IPS-18a (cell line): ENCODE measurements around the gene HADHB.
"Not testable (repeated sequence)": the region's sequence is repeated elsewhere in the genome, so short reads cannot be mapped to it uniquely, and the experiment has no call there.

Source experiments
- H3K27ac ChIP-seq: one replicate; pipeline ENCODE4 v1.5.1; 2013; ENCODE audit warnings: low read length
- H3K27me3 ChIP-seq: one replicate; pipeline ENCODE4 v1.6.1; 2013; ENCODE audit warnings: mild to moderate bottlenecking, low read length; ENCODE audit not compliant: control insufficient read depth, insufficient read depth
- H3K36me3 ChIP-seq: one replicate; pipeline ENCODE4 v1.6.1; 2013; ENCODE audit warnings: low read depth, low read length; ENCODE audit not compliant: control insufficient read depth
- H3K4me1 ChIP-seq: one replicate; pipeline ENCODE4 v1.6.1; 2013; ENCODE audit warnings: low read depth, low read length; ENCODE audit not compliant: control insufficient read depth
- H3K4me3 ChIP-seq: one replicate; pipeline ENCODE4 v1.5.1; 2013; ENCODE audit warnings: low read length
- H3K9ac ChIP-seq: one replicate; pipeline ENCODE4 v1.6.1; 2013; ENCODE audit warnings: mild to moderate bottlenecking, low read length, moderate library complexity
- H3K9me3 ChIP-seq: one replicate; pipeline ENCODE4 v1.6.1; 2013; ENCODE audit warnings: low read depth, low read length; ENCODE audit not compliant: control insufficient read depth

HADHB gene

DNA sequence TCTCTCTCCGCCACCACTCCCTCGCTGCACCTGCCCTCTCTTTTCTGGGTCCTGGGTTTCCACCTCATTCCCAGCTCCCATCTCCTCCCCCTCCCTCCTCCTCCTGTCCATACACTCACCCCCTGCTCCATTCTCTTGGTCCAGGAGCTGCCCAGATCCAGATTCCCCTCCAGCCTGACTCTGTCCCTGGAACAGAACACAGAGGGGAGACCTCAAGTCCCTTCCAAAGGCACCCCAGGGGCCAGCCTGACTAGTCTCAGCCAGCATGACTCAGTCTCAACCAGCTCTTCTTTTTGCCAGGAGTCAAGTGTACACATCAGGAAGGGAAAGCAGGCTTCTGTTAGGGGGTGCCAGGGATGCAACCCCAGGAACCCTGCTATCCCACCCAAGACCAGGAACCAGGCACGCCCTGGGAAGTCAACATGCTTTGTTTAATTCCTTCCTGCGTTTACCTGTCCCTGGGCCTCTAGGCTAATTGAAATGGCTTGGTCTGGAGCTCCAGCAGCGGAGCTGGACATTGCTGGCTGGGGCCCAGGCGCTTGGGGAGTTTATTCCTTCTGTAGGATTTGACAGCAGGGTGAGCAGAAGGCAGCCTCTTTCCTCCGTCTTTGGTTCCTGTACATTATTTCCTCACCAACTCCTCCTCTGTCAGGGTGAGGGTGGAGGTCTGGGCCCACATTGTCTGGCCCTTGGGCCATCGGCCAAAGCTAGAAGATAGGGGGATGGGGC is 72.8 kb downstream of the HADHB start:
- Histone ChIP-seq H3K9ac (no peak overlapping the region), H3K4me3 (no peak overlapping the region), H3K4me1 (peaks cover 13% of the 10 kb centered on the region), H3K27ac (no peak overlapping the region), H3K36me3 (no peaks in the 10 kb centered on the region), H3K9me3 (no peaks in the 10 kb centered on the region), H3K27me3 (no peaks in the 10 kb centered on the region)

DNA sequence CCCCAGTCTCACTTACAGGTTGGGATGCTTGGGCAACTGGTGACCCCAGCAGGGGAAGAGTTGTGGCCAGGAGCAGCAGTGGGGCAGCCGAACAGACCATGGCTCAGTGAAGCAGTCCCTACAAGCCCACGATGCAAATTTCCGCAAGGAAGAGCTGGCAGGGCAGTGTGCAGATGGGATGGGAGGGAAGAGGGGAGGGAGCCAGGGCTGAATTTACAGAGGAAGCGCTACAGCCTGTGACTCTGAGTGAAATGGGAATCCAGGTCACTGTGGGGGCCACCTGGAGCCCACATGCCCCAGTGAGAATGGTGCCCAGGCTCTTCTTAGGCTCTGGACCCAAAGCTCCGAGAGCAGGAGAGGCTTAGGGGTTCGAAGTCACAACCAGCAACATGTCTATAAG is 74.2 kb downstream of the HADHB start:
- Histone ChIP-seq H3K27me3 (no peaks in the 10 kb centered on the region), H3K9me3 (no peaks in the 10 kb centered on the region), H3K9ac (no peak overlapping the region), H3K36me3 (no peaks in the 10 kb centered on the region), H3K27ac (no peak overlapping the region), H3K4me3 (no peak overlapping the region), H3K4me1 (peaks cover 13% of the 10 kb centered on the region)

DNA sequence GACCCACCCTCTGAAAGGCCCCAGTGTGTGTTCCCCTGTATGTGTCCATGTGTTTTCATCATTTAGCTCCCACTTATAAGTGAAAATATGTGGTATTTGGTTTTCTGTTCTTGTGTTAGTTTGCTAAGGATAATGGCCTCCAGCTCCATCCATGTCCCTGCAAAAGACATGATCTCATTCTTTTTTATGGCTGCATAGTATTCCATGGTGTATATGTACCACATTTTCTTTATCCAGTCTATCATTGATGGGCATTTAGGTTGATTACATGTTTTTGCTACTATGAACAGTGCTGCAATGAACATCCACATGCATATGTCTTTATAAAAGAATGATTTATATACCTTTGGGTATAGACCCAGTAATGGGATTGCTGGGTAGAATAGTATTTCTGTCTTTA is 79.7 kb downstream of the HADHB start:
- not testable (repeated sequence) for H3K4me3 ChIP-seq, H3K9ac ChIP-seq

DNA sequence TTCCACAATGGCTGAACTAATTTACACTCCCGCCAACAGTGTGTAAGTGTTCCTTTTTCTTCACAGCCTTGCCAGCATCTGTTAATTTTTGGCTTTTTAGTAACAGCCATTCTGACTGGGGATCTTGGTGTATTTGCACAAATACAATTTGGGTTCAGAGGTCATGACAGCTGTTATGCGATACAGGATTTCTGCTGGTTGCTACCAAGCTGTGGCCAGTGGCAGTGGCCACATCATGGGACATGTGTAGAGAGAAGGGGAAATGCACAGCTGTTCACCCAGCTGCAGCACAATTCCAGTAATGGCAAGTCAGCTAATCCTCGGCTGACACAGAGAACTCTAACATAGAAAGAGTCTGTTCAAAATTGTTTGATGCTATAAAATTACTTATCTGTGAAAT is 80.2 kb downstream of the HADHB start:
- no peaks in the 10 kb centered on the region for H3K9me3 ChIP-seq
- no peak overlapping the region for H3K27ac ChIP-seq
- no peaks in the 10 kb centered on the region for H3K4me1 ChIP-seq
- no peaks in the 10 kb centered on the region for H3K36me3 ChIP-seq
- H3K4me3 ChIP-seq = no peak overlapping the region
- H3K9ac ChIP-seq = no peak overlapping the region
- H3K27me3 ChIP-seq = no peaks in the 10 kb centered on the region

More for the DNA sequence above, 79.7 kb downstream of the HADHB start:
- not testable (repeated sequence) for H3K9me3 ChIP-seq, H3K36me3 ChIP-seq, H3K27ac ChIP-seq, H3K4me1 ChIP-seq, H3K27me3 ChIP-seq

DNA sequence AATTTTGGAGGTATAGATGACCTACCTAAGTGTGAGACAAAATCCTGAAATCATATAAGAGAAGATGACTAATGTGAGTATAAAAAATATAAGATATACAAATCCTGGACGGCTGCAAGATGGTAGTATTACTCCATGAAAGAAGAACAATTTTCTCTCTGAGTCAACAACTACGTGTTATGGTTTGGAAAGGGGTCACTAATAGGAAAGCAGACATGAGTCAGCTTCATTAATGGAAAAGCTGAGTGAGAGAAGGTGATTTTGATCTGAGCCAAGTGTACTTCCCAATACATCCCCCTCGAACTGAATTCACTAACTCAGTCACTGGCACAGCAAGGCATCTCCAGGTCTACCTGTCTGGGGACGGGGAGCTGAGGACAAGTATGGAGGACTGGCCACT is 81.1 kb downstream of the HADHB start:
- Histone ChIP-seq H3K4me1 (no peaks in the 10 kb centered on the region), H3K36me3 (no peaks in the 10 kb centered on the region), H3K9ac (no peak overlapping the region), H3K27me3 (no peaks in the 10 kb centered on the region), H3K9me3 (no peaks in the 10 kb centered on the region), H3K4me3 (no peak overlapping the region), H3K27ac (no peak overlapping the region)

DNA sequence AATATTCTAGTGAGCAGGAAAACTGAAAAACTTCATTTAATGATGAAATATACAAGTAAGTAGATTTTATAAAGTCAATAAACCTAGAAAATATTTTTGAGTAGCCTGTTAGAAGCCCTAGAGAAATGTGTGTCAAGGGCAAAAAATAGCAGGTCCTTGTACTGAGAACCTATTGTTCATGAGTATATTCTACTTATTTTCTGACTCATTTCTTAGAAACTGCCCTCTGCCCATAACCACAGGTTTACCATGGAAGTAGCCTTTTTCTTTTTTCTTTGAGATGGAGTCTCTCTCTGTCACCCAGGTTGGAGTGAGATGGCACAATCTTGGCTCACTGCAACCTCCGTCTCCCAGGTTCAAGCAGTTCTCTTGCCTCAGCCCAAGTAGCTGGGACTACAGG is 81.8 kb downstream of the HADHB start:
- Histone ChIP-seq H3K9ac (no peak overlapping the region), H3K4me3 (no peak overlapping the region), H3K4me1 (no peaks in the 10 kb centered on the region), H3K9me3 (no peaks in the 10 kb centered on the region), H3K36me3 (no peaks in the 10 kb centered on the region), H3K27me3 (no peaks in the 10 kb centered on the region), H3K27ac (no peak overlapping the region)

DNA sequence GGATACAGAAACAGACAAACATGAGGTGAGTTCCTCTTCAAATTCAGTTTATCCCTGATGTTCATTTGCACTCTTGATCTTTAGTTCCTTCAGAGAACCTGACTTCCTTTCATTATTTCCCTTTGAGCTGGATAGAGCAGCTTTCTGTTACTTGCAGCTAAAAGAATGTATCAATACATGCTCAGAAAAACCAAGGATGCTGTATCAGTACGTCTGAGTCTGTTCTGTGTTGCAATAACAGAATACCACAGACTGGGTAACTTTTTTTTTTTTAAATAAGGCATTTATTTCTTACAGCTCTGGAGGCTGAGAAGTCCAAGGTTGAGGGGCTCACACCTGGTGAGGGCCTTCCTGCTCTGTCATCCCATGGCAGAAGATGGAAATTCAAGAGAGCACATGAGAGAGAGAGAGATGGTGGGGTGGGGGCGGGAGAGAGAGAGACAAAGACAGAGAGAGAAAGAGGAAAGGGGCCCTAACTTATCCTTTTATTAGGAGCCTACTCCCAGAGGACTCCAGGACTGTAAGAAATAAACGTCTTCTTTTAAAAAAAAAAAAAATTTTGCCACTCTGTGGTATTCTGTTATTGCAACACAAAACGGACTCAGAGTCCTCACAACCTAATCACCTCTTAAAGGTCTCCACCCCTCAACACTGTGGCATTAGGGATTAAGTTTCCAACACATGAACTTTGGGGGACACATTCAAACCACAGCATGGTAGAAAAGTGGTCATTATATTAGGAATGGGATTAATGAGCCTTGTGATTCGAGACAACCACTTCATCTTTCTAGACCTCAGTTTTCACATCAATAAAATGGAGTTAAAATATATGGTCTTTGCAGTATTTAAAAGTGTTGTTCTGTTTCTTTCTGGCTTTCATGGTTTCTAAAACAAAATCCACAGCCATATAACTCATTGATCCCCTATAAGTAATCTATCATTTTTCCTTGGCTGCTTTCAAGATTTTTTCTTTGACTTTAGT is 82.8 kb downstream of the HADHB start:
- Histone ChIP-seq H3K4me3 (no peak overlapping the region), H3K9me3 (no peaks in the 10 kb centered on the region), H3K4me1 (no peaks in the 10 kb centered on the region), H3K27ac (no peak overlapping the region), H3K27me3 (no peaks in the 10 kb centered on the region), H3K36me3 (no peaks in the 10 kb centered on the region), H3K9ac (no peak overlapping the region)

DNA sequence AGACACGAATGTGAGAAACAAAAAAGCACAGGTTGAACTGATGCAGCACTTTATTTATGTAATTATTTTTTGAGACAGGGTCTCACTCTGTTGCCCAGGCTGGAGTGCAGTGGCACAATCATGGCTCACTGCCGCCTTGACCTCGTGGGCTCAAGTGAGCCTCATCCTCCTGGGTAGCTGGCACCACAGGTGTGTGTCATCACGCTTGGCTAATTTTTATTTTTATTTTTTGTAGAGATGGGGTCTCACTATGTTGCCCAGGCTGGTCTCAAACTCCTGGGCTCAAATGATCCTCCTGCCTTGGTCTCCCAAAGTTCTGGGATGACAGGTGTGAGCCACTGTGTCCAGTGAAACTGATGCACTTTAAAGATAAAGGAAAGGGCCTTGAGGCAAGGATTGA is 84.3 kb downstream of the HADHB start:
- H3K4me1 ChIP-seq, H3K4me3 ChIP-seq, H3K9me3 ChIP-seq, H3K36me3 ChIP-seq, H3K9ac ChIP-seq, H3K27me3 ChIP-seq, H3K27ac ChIP-seq: not testable (repeated sequence)

DNA sequence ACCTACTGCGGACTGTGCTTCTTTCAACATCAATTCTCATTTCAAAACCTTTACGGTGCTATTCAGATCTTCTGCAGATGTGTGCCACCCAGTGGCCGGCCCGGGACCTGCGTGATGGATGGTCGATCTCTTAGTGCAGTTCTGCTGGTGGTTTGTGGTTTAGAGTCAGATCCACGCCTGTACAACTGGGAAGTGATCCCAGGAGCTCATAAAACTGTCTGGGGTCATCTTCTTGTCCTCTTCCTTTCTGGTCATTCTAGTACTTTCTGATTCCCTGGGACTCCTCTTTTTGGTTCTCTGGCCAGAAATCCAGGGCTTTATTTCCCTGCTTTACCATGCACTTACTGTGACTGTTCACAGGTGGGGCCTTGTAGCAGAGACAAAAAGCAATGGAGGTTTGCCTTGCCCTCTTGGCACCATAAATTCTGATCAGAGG is 85.4 kb downstream of the HADHB start:
- Histone ChIP-seq H3K36me3 (no peaks in the 10 kb centered on the region), H3K27ac (no peak overlapping the region), H3K9me3 (no peaks in the 10 kb centered on the region), H3K27me3 (no peaks in the 10 kb centered on the region), H3K4me3 (no peak overlapping the region), H3K4me1 (no peaks in the 10 kb centered on the region), H3K9ac (no peak overlapping the region)

DNA sequence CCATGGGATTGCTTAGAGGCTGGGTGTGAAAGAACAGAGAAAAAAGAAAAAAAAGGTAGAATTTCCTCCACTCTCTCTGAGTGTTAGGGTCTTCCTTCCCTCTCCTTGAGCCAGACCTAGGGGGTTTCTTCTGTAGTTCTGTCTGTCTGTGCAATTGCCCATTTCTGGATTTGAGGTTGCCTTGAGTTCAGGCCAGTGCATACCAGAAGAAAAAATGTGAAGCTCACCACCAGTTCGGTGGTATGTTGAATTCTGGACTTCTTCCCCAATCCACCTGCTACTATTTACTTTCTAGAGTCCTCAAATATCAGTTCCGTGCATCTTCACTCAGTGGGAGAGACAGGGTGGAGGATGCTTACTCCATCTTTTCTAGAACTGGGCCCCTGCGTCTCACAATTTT is 85.9 kb downstream of the HADHB start:
- no peak overlapping the region for H3K4me3 ChIP-seq
- H3K4me1 ChIP-seq = no peaks in the 10 kb centered on the region
- H3K27me3 ChIP-seq = no peaks in the 10 kb centered on the region
- H3K9ac ChIP-seq = no peak overlapping the region
- H3K9me3 ChIP-seq = no peaks in the 10 kb centered on the region
- H3K36me3 ChIP-seq = no peaks in the 10 kb centered on the region
- H3K27ac ChIP-seq = no peak overlapping the region

DNA sequence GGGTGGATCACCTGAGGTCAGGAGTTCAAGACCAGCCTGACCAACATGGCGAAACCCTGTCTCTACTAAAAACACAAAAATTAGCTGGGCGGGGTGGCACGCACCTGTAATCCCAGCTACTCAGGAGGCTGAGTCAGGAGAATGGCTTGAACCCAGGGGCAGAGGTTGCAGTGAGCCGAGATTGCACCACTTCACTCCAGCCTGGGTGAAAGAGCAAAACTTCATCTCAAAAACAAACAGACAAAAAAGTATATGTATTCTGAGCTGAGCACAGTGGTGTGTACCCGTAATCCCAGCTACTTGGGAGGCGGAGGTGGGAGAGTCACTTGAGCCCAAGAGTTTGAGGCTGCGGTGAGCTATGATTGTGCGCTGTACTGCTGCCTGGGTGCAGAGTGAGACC is 86.6 kb downstream of the HADHB start:
- not testable (repeated sequence) for H3K9me3 ChIP-seq, H3K36me3 ChIP-seq, H3K4me3 ChIP-seq

More for the DNA sequence above, 86.6 kb downstream of the HADHB start:
- not testable (repeated sequence) for H3K9ac ChIP-seq, H3K4me1 ChIP-seq, H3K27ac ChIP-seq, H3K27me3 ChIP-seq
